Stimulated activated CD8-positive, alpha-beta memory T cell treated with anti-CD3 and anti-CD28 coated beads, Interleukin-15, amount 100 ng/mL, for 24 hours (primary cell): Measurements from ENCODE around the gene FGF14.

Experiments used
- DNase-seq: peaks from one replicate; pipeline ENCODE4 v3.0.0-alpha.2; 2020; ENCODE audit warnings: low read depth

Gene FGF14

GRCh38 chr13:101718496-101718895 is 683.4 kb downstream of the FGF14 start:
- no peak for DNase-seq

GRCh38 chr13:101717353-101717752 is 684.5 kb downstream of the FGF14 start:
- DNase-seq, result no peak

- DNase-seq, result no peak
Observed at GRCh38 chr13:101714195-101714594, 687.7 kb downstream of the FGF14 start.

- DNase-seq, result no peak
Observed at GRCh38 chr13:101712026-101712348, 689.9 kb downstream of the FGF14 start.

- no peak for DNase-seq
Observed at GRCh38 chr13:101711307-101712025, 690.4 kb downstream of the FGF14 start.

- no peak for DNase-seq
Observed at GRCh38 chr13:101709952-101710351, 691.9 kb downstream of the FGF14 start.

GRCh38 chr13:101708115-101708514 is 693.7 kb downstream of the FGF14 start:
- DNase-seq, result no peak

- no peak for DNase-seq
Observed at GRCh38 chr13:101707659-101708058, 694.2 kb downstream of the FGF14 start.

- no peak for DNase-seq
Observed at GRCh38 chr13:101706651-101707050, 695.2 kb downstream of the FGF14 start.

- no peak for DNase-seq
Observed at GRCh38 chr13:101703838-101704237, 698.0 kb downstream of the FGF14 start.

GRCh38 chr13:101703081-101703480 is 698.8 kb downstream of the FGF14 start:
- no peak for DNase-seq

- no peak for DNase-seq
Observed at GRCh38 chr13:101700598-101700997, 701.2 kb downstream of the FGF14 start.

GRCh38 chr13:101698400-101698799 is 703.4 kb downstream of the FGF14 start:
- DNase-seq, result no peak

- no peak for DNase-seq
Observed at GRCh38 chr13:101697745-101698144, 704.1 kb downstream of the FGF14 start.

- DNase-seq, result no peak
Observed at GRCh38 chr13:101695870-101696516, 705.9 kb downstream of the FGF14 start.

GRCh38 chr13:101691341-101691860 is 710.4 kb downstream of the FGF14 start:
- DNase-seq, result no peak

- DNase-seq, result no peak
Observed at GRCh38 chr13:101690871-101691270, 711.0 kb downstream of the FGF14 start.

GRCh38 chr13:101686003-101686402 is 715.8 kb downstream of the FGF14 start:
- no peak for DNase-seq

- DNase-seq, result no peak
Observed at GRCh38 chr13:101681834-101682233, 720.0 kb downstream of the FGF14 start.

- no peak for DNase-seq
Observed at GRCh38 chr13:101673360-101674105, 728.3 kb downstream of the FGF14 start.

- no peak for DNase-seq
Observed at GRCh38 chr13:101661839-101662238, 740.0 kb downstream of the FGF14 start.
